Right lobe of liver (tissue), 4 donors: ENCODE results near the gene CLSTN2.

Experiments used
- CTCF ChIP-seq, 4 donors: fragments of 200-600 bp in 3 of 4; fragments of 450-650 bp in 1 of 4; IDR thresholded peaks; one replicate each; pipeline versions ENCODE4 v1.5.1 to v1.8.0; 2016 to 2022; ENCODE audit warnings: antibody characterized with exemption in 4 of 4, mild to moderate bottlenecking in 2 of 4
- POLR2A ChIP-seq: fragments of 450-650 bp; IDR thresholded peaks from one replicate; pipeline ENCODE4 v1.6.1; 2017; ENCODE audit warnings: antibody characterized with exemption, mild to moderate bottlenecking
- donor health status: DM: no; HTN: no; CAD: no.
- donor health status: DM: no; HTN: no; CAD: no.
- donor health status: DM: no; HTN: yes; CAD: no.

- TF ChIP-seq CTCF (IDR thresholded peaks at IDR 0.05) (no peak), POLR2A (no peak)
Observed at GRCh38 chr3:140505876-140506275, 570.9 kb downstream of the CLSTN2 start.
